ENCODE data around the gene CNKSR3. TPM values are rescaled to one million over a fixed set of nuclear protein-coding genes. Genes with fewer than 3 reads are reported as not detected.

The CNKSR3 gene
- total and polyA plus RNA-seq, 4 experiments from 2014 or later = not detected

GRCh38 chr6:154501578-154501868 is 9.0 kb downstream of the CNKSR3 start:
- Histone ChIP-seq H3K36me3 (ENCODE audit: insufficient read depth, low read length) (no peaks in the 10 kb centered on the region), H3K27ac (ENCODE audit: low read depth, low read length) (no peak overlapping the region), H3K9me3 (ENCODE audit: control insufficient read depth in 1 of 2, low read length in 2 of 2) (no peaks in the 10 kb centered on the region), H3K4me3 (ENCODE audit: low read length in 2 of 2) (no peak overlapping the region), H3K27me3 (ENCODE audit: insufficient read depth, low read length) (no peaks in the 10 kb centered on the region), H3K4me1 (ENCODE audit: insufficient read depth, low read length) (no peaks in the 10 kb centered on the region)
- no peak overlapping the region for H3K27ac Mint-ChIP-seq
- H3K36me3 Mint-ChIP-seq = no peaks in the 10 kb centered on the region
- peaks cover 20 to 22% of the 10 kb centered on the region in 2 donors for H3K27me3 Mint-ChIP-seq
- H3K4me3 Mint-ChIP-seq = no peak overlapping the region
- H3K4me1 Mint-ChIP-seq = peaks cover 0 to 6% (median 4%) of the 10 kb centered on the region in 4 donors
- intact Hi-C loops (cut with micrococcal nuclease) = no loop called here
- ChIA-PET POLR2A (ENCODE audit: partially characterized antibody) (no interaction called here), CTCF (ENCODE audit: partially characterized antibody) (no interaction called here)
- H3K9me3 Mint-ChIP-seq = peaks cover 0 to 3% (median 0%) of the 10 kb centered on the region in 8 donors
- DNase-seq = no peak

GRCh38 chr6:154500769-154501577 is 9.5 kb downstream of the CNKSR3 start:
- Histone ChIP-seq H3K27ac (ENCODE audit: low read depth, low read length) (no peak overlapping the region), H3K4me1 (ENCODE audit: insufficient read depth, low read length) (no peaks in the 10 kb centered on the region), H3K4me3 (ENCODE audit: low read length in 2 of 2) (no peak overlapping the region), H3K27me3 (ENCODE audit: insufficient read depth, low read length) (no peaks in the 10 kb centered on the region), H3K9me3 (ENCODE audit: control insufficient read depth in 1 of 2, low read length in 2 of 2) (no peaks in the 10 kb centered on the region), H3K36me3 (ENCODE audit: insufficient read depth, low read length) (no peaks in the 10 kb centered on the region)
- H3K27ac Mint-ChIP-seq = no peak overlapping the region
- POLR2A ChIA-PET (ENCODE audit: partially characterized antibody) = interaction anchor here (0.7 kb wide), 1 partner anchor 1600 kb away, joined by 3 read pairs; no protein-coding TSS in a partner anchor
- CTCF ChIA-PET (ENCODE audit: partially characterized antibody) = no interaction called here
- H3K4me3 Mint-ChIP-seq = no peak overlapping the region
- no peaks in the 10 kb centered on the region for H3K36me3 Mint-ChIP-seq
- intact Hi-C loops (cut with micrococcal nuclease) = no loop called here
- H3K9me3 Mint-ChIP-seq = peaks cover 0 to 2% (median 0%) of the 10 kb centered on the region in 8 donors
- peaks cover 0 to 6% (median 4%) of the 10 kb centered on the region in 4 donors for H3K4me1 Mint-ChIP-seq
- no peak for DNase-seq
- peaks cover 18 to 20% of the 10 kb centered on the region in 2 donors for H3K27me3 Mint-ChIP-seq

- H3K36me3 ChIP-seq (ENCODE audit: insufficient read depth, low read length) = no peaks in the 10 kb centered on the region
- H3K4me1 Mint-ChIP-seq = peaks cover 0 to 6% (median 4%) of the 10 kb centered on the region in 4 donors
- no peaks in the 10 kb centered on the region for H3K9me3 ChIP-seq (ENCODE audit: control insufficient read depth in 1 of 2, low read length in 2 of 2)
- ChIA-PET CTCF (ENCODE audit: partially characterized antibody) (interaction anchor here (0.5 kb wide), 1 partner anchor 1904 kb away, joined by 3 read pairs; no protein-coding TSS in a partner anchor), POLR2A (ENCODE audit: partially characterized antibody) (interaction anchor here (0.7 kb wide), 1 partner anchor 1599 kb away, joined by 3 read pairs; no protein-coding TSS in a partner anchor)
- H3K9me3 Mint-ChIP-seq = no peaks in the 10 kb centered on the region
- H3K4me3 ChIP-seq (ENCODE audit: low read length in 2 of 2) = no peak overlapping the region
- H3K36me3 Mint-ChIP-seq = no peaks in the 10 kb centered on the region
- H3K27ac ChIP-seq (ENCODE audit: low read depth, low read length) = no peak overlapping the region
- peaks cover 17 to 22% of the 10 kb centered on the region in 2 donors for H3K27me3 Mint-ChIP-seq
- H3K4me1 ChIP-seq (ENCODE audit: insufficient read depth, low read length) = no peaks in the 10 kb centered on the region
- H3K27ac Mint-ChIP-seq = no peak overlapping the region
- DNase-seq = no peak
- H3K27me3 ChIP-seq (ENCODE audit: insufficient read depth, low read length) = no peaks in the 10 kb centered on the region
- intact Hi-C loops (cut with micrococcal nuclease) = no loop called here
- no peak overlapping the region for H3K4me3 Mint-ChIP-seq
Measured at GRCh38 chr6:154499855-154500589, 10.5 kb downstream of the CNKSR3 start.

GRCh38 chr6:154498340-154498934 is 12.0 kb downstream of the CNKSR3 start:
- CTCF ChIA-PET (ENCODE audit: partially characterized antibody) = interaction anchor here (0.9 kb wide), 1 partner anchor 58 kb away, joined by 4 read pairs; no protein-coding TSS in a partner anchor
- Mint-ChIP-seq H3K4me3 (no peak overlapping the region), H3K4me1 (peaks cover 0 to 6% (median 4%) of the 10 kb centered on the region in 4 donors), H3K27ac (no peak overlapping the region), H3K27me3 (peaks cover 12 to 22% of the 10 kb centered on the region in 2 donors), H3K9me3 (no peaks in the 10 kb centered on the region), H3K36me3 (no peaks in the 10 kb centered on the region)
- Histone ChIP-seq H3K27ac (ENCODE audit: low read depth, low read length) (no peak overlapping the region), H3K4me3 (ENCODE audit: low read length in 2 of 2) (no peak overlapping the region), H3K9me3 (ENCODE audit: control insufficient read depth in 1 of 2, low read length in 2 of 2) (no peaks in the 10 kb centered on the region), H3K27me3 (ENCODE audit: insufficient read depth, low read length) (no peaks in the 10 kb centered on the region), H3K36me3 (ENCODE audit: insufficient read depth, low read length) (no peaks in the 10 kb centered on the region), H3K4me1 (ENCODE audit: insufficient read depth, low read length) (no peaks in the 10 kb centered on the region)
- POLR2A ChIA-PET (ENCODE audit: partially characterized antibody) = no interaction called here
- no peak for DNase-seq
- intact Hi-C loops (cut with micrococcal nuclease) = no loop called here

GRCh38 chr6:154496793-154497517 is 13.5 kb downstream of the CNKSR3 start:
- Histone ChIP-seq H3K27me3 (ENCODE audit: insufficient read depth, low read length) (no peaks in the 10 kb centered on the region), H3K27ac (ENCODE audit: low read depth, low read length) (no peak overlapping the region), H3K4me1 (ENCODE audit: insufficient read depth, low read length) (no peaks in the 10 kb centered on the region), H3K4me3 (ENCODE audit: low read length in 2 of 2) (no peak overlapping the region), H3K9me3 (ENCODE audit: control insufficient read depth in 1 of 2, low read length in 2 of 2) (no peaks in the 10 kb centered on the region), H3K36me3 (ENCODE audit: insufficient read depth, low read length) (no peaks in the 10 kb centered on the region)
- intact Hi-C loops (cut with micrococcal nuclease) = no loop called here
- Mint-ChIP-seq H3K4me3 (no peak overlapping the region), H3K9me3 (no peaks in the 10 kb centered on the region), H3K27ac (no peak overlapping the region), H3K4me1 (peaks cover 0 to 6% (median 4%) of the 10 kb centered on the region in 4 donors), H3K36me3 (no peaks in the 10 kb centered on the region), H3K27me3 (peaks cover 8 to 19% of the 10 kb centered on the region in 2 donors)
- POLR2A ChIA-PET (ENCODE audit: partially characterized antibody) = no interaction called here
- CTCF ChIA-PET (ENCODE audit: partially characterized antibody) = no interaction called here
- no peak for DNase-seq

- no peak overlapping the region for H3K27ac Mint-ChIP-seq
Measured at GRCh38 chr6:154496186-154496585, 14.3 kb downstream of the CNKSR3 start.

More at GRCh38 chr6:154496186-154496585, 14.3 kb downstream of the CNKSR3 start:
- H3K27ac ChIP-seq (ENCODE audit: low read depth, low read length) = no peak overlapping the region
- no peaks in the 10 kb centered on the region for H3K9me3 ChIP-seq (ENCODE audit: control insufficient read depth in 1 of 2, low read length in 2 of 2)
- CTCF ChIA-PET (ENCODE audit: partially characterized antibody) = no interaction called here
- no peaks in the 10 kb centered on the region for H3K9me3 Mint-ChIP-seq
- peaks cover 0 to under 1% (median 0%) of the 10 kb centered on the region in 4 donors for H3K4me1 Mint-ChIP-seq
- H3K4me3 Mint-ChIP-seq = no peak overlapping the region
- DNase-seq = no peak
- no peak overlapping the region for H3K4me3 ChIP-seq (ENCODE audit: low read length in 2 of 2)
- H3K36me3 Mint-ChIP-seq = no peaks in the 10 kb centered on the region
- peaks cover 8 to 14% of the 10 kb centered on the region in 2 donors for H3K27me3 Mint-ChIP-seq
- H3K4me1 ChIP-seq (ENCODE audit: insufficient read depth, low read length) = no peaks in the 10 kb centered on the region
- intact Hi-C loops (cut with micrococcal nuclease) = no loop called here
- H3K36me3 ChIP-seq (ENCODE audit: insufficient read depth, low read length) = no peaks in the 10 kb centered on the region
- no peaks in the 10 kb centered on the region for H3K27me3 ChIP-seq (ENCODE audit: insufficient read depth, low read length)
- POLR2A ChIA-PET (ENCODE audit: partially characterized antibody) = no interaction called here
